ELF-1 (cell line): ENCODE data around the gene RD3L.

Experiments used
- DNase-seq: peaks from one replicate; pipeline ENCODE4 v3.0.0-alpha.2; 2016; ENCODE audit warnings: low read depth, low spot score

The RD3L gene

GRCh38 chr14:103896578-103896977 lies 45.8 kb downstream of the RD3L start:
- DNase-seq: no peak

- DNase-seq: no peak
Measured at GRCh38 chr14:103894723-103895059, 47.6 kb downstream of the RD3L start.

GRCh38 chr14:103894034-103894722 lies 48.2 kb downstream of the RD3L start:
- no peak for DNase-seq

GRCh38 chr14:103892247-103892646 lies 50.1 kb downstream of the RD3L start:
- DNase-seq: no peak

GRCh38 chr14:103891667-103892215 lies 50.6 kb downstream of the RD3L start:
- no peak for DNase-seq

- DNase-seq: no peak
Measured at GRCh38 chr14:103890821-103891666, 51.3 kb downstream of the RD3L start.
